Measurements from ENCODE around the gene MED29.
A peak's percentile ranks its signal among the peaks of the same experiment; 100 is the strongest.

Gene MED29

GRCh38 chr19:39430675-39431593 lies 39.8 kb downstream of the MED29 start:
- in situ Hi-C loops (cut with HindIII; ENCODE audit: low sequenced_read_pairs), result no loop called here
- no peak overlapping the region for H3K4me3 ChIP-seq (ENCODE audit: low read depth, low read length)
- DNase-seq (ENCODE audit: low read depth, low spot score), result peak; percentile 100
- no peak for TF ChIP-seq CTCF (IDR thresholded peaks at IDR 0.05; ENCODE audit: low read depth, low read length)

- H3K4me3 ChIP-seq (ENCODE audit: low read depth, low read length), result no peak overlapping the region
- DNase-seq (ENCODE audit: low read depth, low spot score), result no peak
- TF ChIP-seq CTCF (IDR thresholded peaks at IDR 0.05; ENCODE audit: low read depth, low read length), result no peak
- in situ Hi-C loops (cut with HindIII; ENCODE audit: low sequenced_read_pairs), result no loop called here
Measured at GRCh38 chr19:39432677-39433025, 41.5 kb downstream of the MED29 start.

- no peak for DNase-seq (ENCODE audit: low read depth, low spot score)
Measured at GRCh38 chr19:39433480-39434079, 42.4 kb downstream of the MED29 start.

GRCh38 chr19:39434123-39435076 lies 43.2 kb downstream of the MED29 start:
- DNase-seq (ENCODE audit: low read depth, low spot score), result no peak
- in situ Hi-C loops (cut with HindIII; ENCODE audit: low sequenced_read_pairs), result no loop called here
- H3K4me3 ChIP-seq (ENCODE audit: low read depth, low read length), result peak overlapping the region; percentile 99
- TF ChIP-seq CTCF (IDR thresholded peaks at IDR 0.05; ENCODE audit: low read depth, low read length), result no peak

More at GRCh38 chr19:39433480-39434079, 42.4 kb downstream of the MED29 start:
- H3K4me3 ChIP-seq (ENCODE audit: low read depth, low read length), result no peak overlapping the region
- no peak for TF ChIP-seq CTCF (IDR thresholded peaks at IDR 0.05; ENCODE audit: low read depth, low read length)
- in situ Hi-C loops (cut with HindIII; ENCODE audit: low sequenced_read_pairs), result no loop called here

GRCh38 chr19:39435499-39436349 lies 44.5 kb downstream of the MED29 start, which contains the start of gene RPS16:
Gene RPS16 (minus strand): TSS chr19:39435949. CDS start chr19:39435895, 54 bp downstream.
- in situ Hi-C loops (cut with HindIII; ENCODE audit: low sequenced_read_pairs), result no loop called here

More at GRCh38 chr19:39435499-39436349, 44.5 kb downstream of the MED29 start, which contains the start of gene RPS16:
- peak within 1 kb of the TSS; percentile 99 for H3K4me3 ChIP-seq (ENCODE audit: low read depth, low read length)
- peak; percentile 98 for DNase-seq (ENCODE audit: low read depth, low spot score)
- TF ChIP-seq CTCF (IDR thresholded peaks at IDR 0.05; ENCODE audit: low read depth, low read length), result no peak
